Measurements from ENCODE around the gene TEAD4. TPM values are rescaled to one million over a fixed set of nuclear protein-coding genes. Genes with fewer than 3 reads are reported as not detected.

The TEAD4 gene
- total and polyA plus RNA-seq, 2 experiments from 2014 or later, result 68.1 to 145 TPM

DNA sequence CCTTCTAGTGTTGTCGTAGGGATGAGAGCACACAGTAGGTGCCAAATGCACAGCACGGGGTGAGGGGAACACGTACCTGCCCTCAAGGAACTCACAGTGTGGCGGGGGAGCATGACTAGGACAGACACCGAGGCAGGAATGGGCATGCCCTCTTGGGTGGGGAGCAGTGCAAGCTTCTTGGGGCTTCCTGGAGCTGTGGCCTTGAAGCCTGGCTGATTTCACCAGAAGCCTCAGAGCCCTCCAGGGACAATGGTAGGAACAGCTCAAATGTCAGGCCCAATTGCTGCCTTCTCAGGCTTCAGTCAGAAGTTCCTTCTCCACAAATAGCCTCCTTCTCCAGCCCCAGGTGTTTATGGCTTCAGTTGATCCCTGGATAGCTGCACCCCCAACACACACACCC lies 43.4 kb downstream of the TEAD4 start (continued):
- TF ChIP-seq EZH2 (IDR thresholded peaks at IDR 0.05; ENCODE audit: low read depth, unreplicated experiment), result no peak
- no peak for TF ChIP-seq CREB1 (CRISPR knock-in tag; IDR thresholded peaks at IDR 0.05; ENCODE audit: low read depth)
- TF ChIP-seq ZNF331 (CRISPR knock-in tag; IDR thresholded peaks at IDR 0.05; ENCODE audit: low read depth), result no peak
- TF ChIP-seq, protein P1, sequence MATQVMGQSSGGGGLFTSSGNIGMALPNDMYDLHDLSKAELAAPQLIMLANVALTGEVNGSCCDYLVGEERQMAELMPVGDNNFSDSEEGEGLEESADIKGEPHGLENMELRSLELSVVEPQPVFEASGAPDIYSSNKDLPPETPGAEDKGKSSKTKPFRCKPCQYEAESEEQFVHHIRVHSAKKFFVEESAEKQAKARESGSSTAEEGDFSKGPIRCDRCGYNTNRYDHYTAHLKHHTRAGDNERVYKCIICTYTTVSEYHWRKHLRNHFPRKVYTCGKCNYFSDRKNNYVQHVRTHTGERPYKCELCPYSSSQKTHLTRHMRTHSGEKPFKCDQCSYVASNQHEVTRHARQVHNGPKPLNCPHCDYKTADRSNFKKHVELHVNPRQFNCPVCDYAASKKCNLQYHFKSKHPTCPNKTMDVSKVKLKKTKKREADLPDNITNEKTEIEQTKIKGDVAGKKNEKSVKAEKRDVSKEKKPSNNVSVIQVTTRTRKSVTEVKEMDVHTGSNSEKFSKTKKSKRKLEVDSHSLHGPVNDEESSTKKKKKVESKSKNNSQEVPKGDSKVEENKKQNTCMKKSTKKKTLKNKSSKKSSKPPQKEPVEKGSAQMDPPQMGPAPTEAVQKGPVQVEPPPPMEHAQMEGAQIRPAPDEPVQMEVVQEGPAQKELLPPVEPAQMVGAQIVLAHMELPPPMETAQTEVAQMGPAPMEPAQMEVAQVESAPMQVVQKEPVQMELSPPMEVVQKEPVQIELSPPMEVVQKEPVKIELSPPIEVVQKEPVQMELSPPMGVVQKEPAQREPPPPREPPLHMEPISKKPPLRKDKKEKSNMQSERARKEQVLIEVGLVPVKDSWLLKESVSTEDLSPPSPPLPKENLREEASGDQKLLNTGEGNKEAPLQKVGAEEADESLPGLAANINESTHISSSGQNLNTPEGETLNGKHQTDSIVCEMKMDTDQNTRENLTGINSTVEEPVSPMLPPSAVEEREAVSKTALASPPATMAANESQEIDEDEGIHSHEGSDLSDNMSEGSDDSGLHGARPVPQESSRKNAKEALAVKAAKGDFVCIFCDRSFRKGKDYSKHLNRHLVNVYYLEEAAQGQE (IDR thresholded peaks at IDR 0.05; ENCODE audit: unreplicated experiment), result no peak

DNA sequence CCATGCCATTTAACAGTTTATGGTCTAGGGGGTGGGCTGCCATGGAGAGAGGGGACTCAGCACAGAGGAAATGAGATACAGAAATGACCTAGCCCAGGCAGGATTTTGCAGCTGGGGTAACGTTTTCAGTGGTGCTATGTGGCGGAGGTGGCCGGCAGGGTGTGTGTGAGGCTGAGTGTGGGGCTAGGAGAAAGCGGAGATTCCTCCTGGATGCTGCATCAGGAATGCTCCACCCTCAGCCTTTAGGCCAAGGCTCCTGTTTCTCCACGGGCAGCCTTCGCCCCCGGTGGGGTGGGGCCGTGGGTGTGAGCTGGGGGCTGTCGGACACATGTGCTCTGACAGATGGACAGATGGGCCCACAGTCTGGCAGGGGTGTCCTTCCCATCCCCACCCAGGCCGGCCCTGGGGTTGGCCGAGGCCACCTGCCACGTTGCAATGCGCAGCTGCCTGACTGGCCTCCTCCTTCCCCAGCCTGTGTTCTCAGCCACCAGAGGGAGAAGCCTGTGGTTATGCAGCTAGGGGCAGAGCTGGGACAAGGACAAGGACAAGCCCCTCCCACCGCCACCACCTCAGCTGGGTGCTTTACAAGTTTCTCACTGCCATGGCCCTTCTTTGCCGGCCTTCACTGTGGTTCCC lies 44.3 kb downstream of the TEAD4 start:
- no peak overlapping the region for H3K4me3 ChIP-seq
- no peak overlapping the region for H2AFZ ChIP-seq
- H3F3A ChIP-seq (replicated peaks; ENCODE audit: low read depth), result peaks cover 22% of the 10 kb centered on the region; the same call in 1 of the 2 replicates
- Mint-ChIP-seq H3K27ac (no peak overlapping the region), H3K36me3 (ENCODE audit: low read depth) (peaks cover 44% of the 10 kb centered on the region), H3K27me3 (ENCODE audit: insufficient read depth, low read depth, poor library complexity) (peaks cover 14% of the 10 kb centered on the region), H3K9me3 (no peaks in the 10 kb centered on the region), H3K4me1 (peaks cover 41% of the 10 kb centered on the region), H3K4me3 (no peak overlapping the region)
- TF ChIP-seq, protein P2, sequence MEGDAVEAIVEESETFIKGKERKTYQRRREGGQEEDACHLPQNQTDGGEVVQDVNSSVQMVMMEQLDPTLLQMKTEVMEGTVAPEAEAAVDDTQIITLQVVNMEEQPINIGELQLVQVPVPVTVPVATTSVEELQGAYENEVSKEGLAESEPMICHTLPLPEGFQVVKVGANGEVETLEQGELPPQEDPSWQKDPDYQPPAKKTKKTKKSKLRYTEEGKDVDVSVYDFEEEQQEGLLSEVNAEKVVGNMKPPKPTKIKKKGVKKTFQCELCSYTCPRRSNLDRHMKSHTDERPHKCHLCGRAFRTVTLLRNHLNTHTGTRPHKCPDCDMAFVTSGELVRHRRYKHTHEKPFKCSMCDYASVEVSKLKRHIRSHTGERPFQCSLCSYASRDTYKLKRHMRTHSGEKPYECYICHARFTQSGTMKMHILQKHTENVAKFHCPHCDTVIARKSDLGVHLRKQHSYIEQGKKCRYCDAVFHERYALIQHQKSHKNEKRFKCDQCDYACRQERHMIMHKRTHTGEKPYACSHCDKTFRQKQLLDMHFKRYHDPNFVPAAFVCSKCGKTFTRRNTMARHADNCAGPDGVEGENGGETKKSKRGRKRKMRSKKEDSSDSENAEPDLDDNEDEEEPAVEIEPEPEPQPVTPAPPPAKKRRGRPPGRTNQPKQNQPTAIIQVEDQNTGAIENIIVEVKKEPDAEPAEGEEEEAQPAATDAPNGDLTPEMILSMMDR (conservative IDR thresholded peaks at IDR 0.05; ENCODE audit: low read depth in 2 of 2), result peak in 1 of 2 experiments; percentile 24; a peak in 2 of 4 replicates
- TF ChIP-seq, protein P3, sequence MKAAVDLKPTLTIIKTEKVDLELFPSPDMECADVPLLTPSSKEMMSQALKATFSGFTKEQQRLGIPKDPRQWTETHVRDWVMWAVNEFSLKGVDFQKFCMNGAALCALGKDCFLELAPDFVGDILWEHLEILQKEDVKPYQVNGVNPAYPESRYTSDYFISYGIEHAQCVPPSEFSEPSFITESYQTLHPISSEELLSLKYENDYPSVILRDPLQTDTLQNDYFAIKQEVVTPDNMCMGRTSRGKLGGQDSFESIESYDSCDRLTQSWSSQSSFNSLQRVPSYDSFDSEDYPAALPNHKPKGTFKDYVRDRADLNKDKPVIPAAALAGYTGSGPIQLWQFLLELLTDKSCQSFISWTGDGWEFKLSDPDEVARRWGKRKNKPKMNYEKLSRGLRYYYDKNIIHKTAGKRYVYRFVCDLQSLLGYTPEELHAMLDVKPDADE (IDR thresholded peaks at IDR 0.05), result no peak
- no peaks in the 10 kb centered on the region for H3K27me3 ChIP-seq (ENCODE audit: insufficient read depth)
- ATAC-seq (peak; percentile 6), DNase-seq (ENCODE audit: low spot score) (peak; percentile 39)
- peaks cover 61% of the 10 kb centered on the region for H4K20me1 ChIP-seq (replicated peaks; ENCODE audit: insufficient read depth)
- peaks cover 25% of the 10 kb centered on the region for H3K36me3 ChIP-seq (ENCODE audit: insufficient read depth)
- H3K4me1 ChIP-seq (ENCODE audit: insufficient read depth), result peaks cover 19% of the 10 kb centered on the region
- no peaks in the 10 kb centered on the region for H3K9me2 ChIP-seq (ENCODE audit: insufficient read depth)
- peak overlapping the region; percentile 87; the same call in 1 of the 2 replicates for H3K27ac ChIP-seq (ENCODE audit: low read depth)
- peaks cover 70% of the 10 kb centered on the region for H3K79me2 ChIP-seq (replicated peaks; ENCODE audit: insufficient read depth)
- H3K4me2 ChIP-seq, result no peak overlapping the region
